HG03066 (cell line): ENCODE measurements around the gene BLACAT1.

Experiments
- ATAC-seq: cut with Tn5 transposase; IDR thresholded peaks from one replicate; pipeline ENCODE4 v1.9.1; 2021; ENCODE audit warnings: low read depth; ENCODE audit not compliant: unreplicated experiment

Gene BLACAT1

GRCh38 chr1:205456868-205457745 lies 1.3 kb upstream of the BLACAT1 start:
- ATAC-seq = no peak

GRCh38 chr1:205456383-205456867 lies 580 bp upstream of the BLACAT1 start:
- no peak for ATAC-seq

- no peak for ATAC-seq
Measured at GRCh38 chr1:205454903-205455335, 926 bp downstream of the BLACAT1 start.

- no peak for ATAC-seq
Measured at GRCh38 chr1:205453466-205453865, 2.4 kb downstream of the BLACAT1 start.

GRCh38 chr1:205452933-205453332 lies 2.9 kb downstream of the BLACAT1 start:
- ATAC-seq = no peak

- no peak for ATAC-seq
Measured at GRCh38 chr1:205452364-205452763, 3.5 kb downstream of the BLACAT1 start.

- ATAC-seq = no peak
Measured at GRCh38 chr1:205451759-205452164, 4.1 kb downstream of the BLACAT1 start.

- no peak for ATAC-seq
Measured at GRCh38 chr1:205451202-205451601, 4.6 kb downstream of the BLACAT1 start.

GRCh38 chr1:205450448-205450847 lies 5.4 kb downstream of the BLACAT1 start:
- ATAC-seq = no peak

- ATAC-seq = no peak
Measured at GRCh38 chr1:205449750-205450443, 5.9 kb downstream of the BLACAT1 start.

GRCh38 chr1:205449254-205449749 lies 6.5 kb downstream of the BLACAT1 start:
- no peak for ATAC-seq

GRCh38 chr1:205448540-205449253 lies 7.1 kb downstream of the BLACAT1 start:
- ATAC-seq = no peak

- no peak for ATAC-seq
Measured at GRCh38 chr1:205447457-205448341, 8.1 kb downstream of the BLACAT1 start.

- ATAC-seq = no peak
Measured at GRCh38 chr1:205446828-205447227, 9.0 kb downstream of the BLACAT1 start.

GRCh38 chr1:205445646-205445935 lies 10.3 kb downstream of the BLACAT1 start:
- no peak for ATAC-seq

- ATAC-seq = no peak
Measured at GRCh38 chr1:205444931-205445645, 10.8 kb downstream of the BLACAT1 start.

GRCh38 chr1:205444300-205444930 lies 11.4 kb downstream of the BLACAT1 start:
- ATAC-seq = no peak

GRCh38 chr1:205443585-205444299 lies 12.1 kb downstream of the BLACAT1 start:
- no peak for ATAC-seq
